ENCODE measurements around the gene STRADA.

Gene STRADA

GRCh38 chr17:63700528-63701455, 40.8 kb downstream of the STRADA start:
- DNase-seq = no peak

- no peak for DNase-seq
These were observed 41.7 kb downstream of the STRADA start, which contains the start of gene LIMD2 for GRCh38 chr17:63699638-63700527. Gene LIMD2, minus strand, starts transcription at chr17:63700125. Its CDS starts 827 bp downstream, at chr17:63699298.

- DNase-seq = no peak
These were observed 42.5 kb downstream of the STRADA start for GRCh38 chr17:63698886-63699637.

GRCh38 chr17:63698381-63698885, 43.2 kb downstream of the STRADA start:
- DNase-seq = no peak

- DNase-seq = no peak
These were observed 44.0 kb downstream of the STRADA start for GRCh38 chr17:63697341-63698286.

GRCh38 chr17:63696381-63696961, 45.1 kb downstream of the STRADA start:
- DNase-seq = no peak

- no peak for DNase-seq
These were observed 45.7 kb downstream of the STRADA start for GRCh38 chr17:63695889-63696288.

GRCh38 chr17:63694950-63695773, 46.4 kb downstream of the STRADA start:
- no peak for DNase-seq

- DNase-seq = no peak
These were observed 47.2 kb downstream of the STRADA start for GRCh38 chr17:63694229-63694949.

GRCh38 chr17:63693411-63694113, 48.0 kb downstream of the STRADA start:
- no peak for DNase-seq

- no peak for DNase-seq
These were observed 49.3 kb downstream of the STRADA start for GRCh38 chr17:63692195-63692816.

GRCh38 chr17:63689479-63689878, 52.1 kb downstream of the STRADA start:
- DNase-seq = no peak

GRCh38 chr17:63688396-63689020, 53.1 kb downstream of the STRADA start:
- DNase-seq = no peak

GRCh38 chr17:63686138-63686685, 55.4 kb downstream of the STRADA start:
- no peak for DNase-seq

- no peak for DNase-seq
These were observed 56.0 kb downstream of the STRADA start for GRCh38 chr17:63685578-63685977.

- DNase-seq = no peak
These were observed 56.6 kb downstream of the STRADA start for GRCh38 chr17:63685041-63685440.

GRCh38 chr17:63682981-63683380, 58.6 kb downstream of the STRADA start:
- DNase-seq = no peak

Measured in NCI-H1417 treated with DMSO at 0.1 percent for 48 hours (cell line).